ENCODE data around the gene ANKK1.

DNA sequence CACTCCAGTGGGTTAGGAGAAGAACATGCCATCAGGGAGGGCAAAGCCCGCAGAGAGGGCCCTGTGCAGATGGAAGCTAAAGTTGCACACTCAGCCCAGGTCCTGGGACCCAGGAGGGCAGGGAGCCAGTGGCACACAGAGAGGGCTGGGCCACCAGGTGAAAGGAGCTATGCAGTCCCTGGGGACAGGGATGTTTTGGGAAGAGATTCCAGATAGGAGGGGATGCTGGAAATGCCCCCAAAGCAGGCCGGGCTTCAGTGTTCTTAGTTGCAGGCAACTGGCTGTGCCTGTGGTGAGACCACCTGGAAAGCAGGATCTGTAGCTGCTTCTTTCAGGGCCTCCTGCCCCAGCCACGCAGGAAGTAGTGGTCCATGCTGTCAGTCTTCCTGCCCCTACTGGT is 19.6 kb downstream of the ANKK1 start:
- TF ChIP-seq, protein P1, sequence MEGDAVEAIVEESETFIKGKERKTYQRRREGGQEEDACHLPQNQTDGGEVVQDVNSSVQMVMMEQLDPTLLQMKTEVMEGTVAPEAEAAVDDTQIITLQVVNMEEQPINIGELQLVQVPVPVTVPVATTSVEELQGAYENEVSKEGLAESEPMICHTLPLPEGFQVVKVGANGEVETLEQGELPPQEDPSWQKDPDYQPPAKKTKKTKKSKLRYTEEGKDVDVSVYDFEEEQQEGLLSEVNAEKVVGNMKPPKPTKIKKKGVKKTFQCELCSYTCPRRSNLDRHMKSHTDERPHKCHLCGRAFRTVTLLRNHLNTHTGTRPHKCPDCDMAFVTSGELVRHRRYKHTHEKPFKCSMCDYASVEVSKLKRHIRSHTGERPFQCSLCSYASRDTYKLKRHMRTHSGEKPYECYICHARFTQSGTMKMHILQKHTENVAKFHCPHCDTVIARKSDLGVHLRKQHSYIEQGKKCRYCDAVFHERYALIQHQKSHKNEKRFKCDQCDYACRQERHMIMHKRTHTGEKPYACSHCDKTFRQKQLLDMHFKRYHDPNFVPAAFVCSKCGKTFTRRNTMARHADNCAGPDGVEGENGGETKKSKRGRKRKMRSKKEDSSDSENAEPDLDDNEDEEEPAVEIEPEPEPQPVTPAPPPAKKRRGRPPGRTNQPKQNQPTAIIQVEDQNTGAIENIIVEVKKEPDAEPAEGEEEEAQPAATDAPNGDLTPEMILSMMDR (IDR thresholded peaks at IDR 0.05; ENCODE audit: low read depth, low read length, poor library complexity, severe bottlenecking) = no peak
- no peak for TF ChIP-seq EZH2phosphoT487 (IDR thresholded peaks at IDR 0.05; ENCODE audit: borderline replicate concordance, low read length)
